Skeletal muscle cell (primary cell): ENCODE measurements around the gene XCR1.
"Not testable (repeated sequence)": the region's sequence is repeated elsewhere in the genome, so short reads cannot be mapped to it uniquely, and the experiment has no call there.

Experiments
- DNase-seq: peaks from one replicate; pipeline ENCODE4 v3.0.0-alpha.2; 2010; ENCODE audit warnings: low read depth
- H3K4me3 ChIP-seq: 2 replicates; pipeline ENCODE4 v1.5.1; 2011; ENCODE audit warnings: low read depth, mild to moderate bottlenecking, control low read depth, low read length, moderate library complexity

XCR1 gene

GRCh38 chr3:46049093-46049492 is 21.8 kb upstream of the XCR1 start:
- H3K4me3 ChIP-seq: no peak overlapping the region
- no peak for DNase-seq

GRCh38 chr3:46046231-46046630 is 18.9 kb upstream of the XCR1 start:
- DNase-seq, H3K4me3 ChIP-seq: not testable (repeated sequence)

- DNase-seq: no peak
- no peak overlapping the region for H3K4me3 ChIP-seq
These were observed 11.6 kb upstream of the XCR1 start for GRCh38 chr3:46038916-46039315.

- not testable (repeated sequence) for DNase-seq, H3K4me3 ChIP-seq
These were observed 10.8 kb upstream of the XCR1 start for GRCh38 chr3:46038071-46038470.

- no peak for DNase-seq
- no peak overlapping the region for H3K4me3 ChIP-seq
These were observed 8.9 kb upstream of the XCR1 start for GRCh38 chr3:46036191-46036590.

- no peak for DNase-seq
- no peak overlapping the region for H3K4me3 ChIP-seq
These were observed 4.5 kb upstream of the XCR1 start for GRCh38 chr3:46031747-46032146.

GRCh38 chr3:46031269-46031668 is 4.0 kb upstream of the XCR1 start:
- DNase-seq: no peak
- no peak overlapping the region for H3K4me3 ChIP-seq

- H3K4me3 ChIP-seq: no peak overlapping the region
- DNase-seq: no peak
These were observed 3.3 kb upstream of the XCR1 start for GRCh38 chr3:46030626-46031025.

- DNase-seq: no peak
- H3K4me3 ChIP-seq: no peak overlapping the region
These were observed 2.8 kb upstream of the XCR1 start for GRCh38 chr3:46029953-46030543.

- DNase-seq: no peak
- no peak overlapping the region for H3K4me3 ChIP-seq
These were observed 584 bp upstream of the XCR1 start for GRCh38 chr3:46027736-46028397.

GRCh38 chr3:46025139-46025538 is 2.1 kb downstream of the XCR1 start:
- no peak for DNase-seq
- H3K4me3 ChIP-seq: no peak overlapping the region

GRCh38 chr3:46024131-46024530 is 3.2 kb downstream of the XCR1 start:
- DNase-seq: no peak

GRCh38 chr3:46022909-46023785 is 4.1 kb downstream of the XCR1 start:
- H3K4me3 ChIP-seq: no peak overlapping the region
- DNase-seq: no peak

More at GRCh38 chr3:46024131-46024530, 3.2 kb downstream of the XCR1 start:
- H3K4me3 ChIP-seq: no peak overlapping the region

GRCh38 chr3:46021516-46021915 is 5.8 kb downstream of the XCR1 start:
- no peak for DNase-seq

GRCh38 chr3:46020766-46021510 is 6.3 kb downstream of the XCR1 start:
- H3K4me3 ChIP-seq: no peak overlapping the region
- DNase-seq: no peak

More at GRCh38 chr3:46021516-46021915, 5.8 kb downstream of the XCR1 start:
- no peak overlapping the region for H3K4me3 ChIP-seq

GRCh38 chr3:46019707-46020106 is 7.6 kb downstream of the XCR1 start:
- DNase-seq: no peak
- no peak overlapping the region for H3K4me3 ChIP-seq

- no peak for DNase-seq
- H3K4me3 ChIP-seq: no peak overlapping the region
These were observed 9.6 kb downstream of the XCR1 start for GRCh38 chr3:46017720-46018119.

- no peak for DNase-seq
- no peak overlapping the region for H3K4me3 ChIP-seq
These were observed 13.8 kb downstream of the XCR1 start for GRCh38 chr3:46013316-46014094.

GRCh38 chr3:46012246-46012645 is 15.0 kb downstream of the XCR1 start:
- no peak for DNase-seq
- H3K4me3 ChIP-seq: no peak overlapping the region
